ENCODE results near the gene SULT4A1.

The SULT4A1 gene

GRCh38 chr22:43827003-43827735, 35.1 kb downstream of the SULT4A1 start:
- no peak for DNase-seq

- DNase-seq = peak; percentile 10
Measured at GRCh38 chr22:43826142-43827002, 35.9 kb downstream of the SULT4A1 start.

- DNase-seq = no peak
Measured at GRCh38 chr22:43825651-43826050, 36.7 kb downstream of the SULT4A1 start.

GRCh38 chr22:43824724-43825420, 37.4 kb downstream of the SULT4A1 start:
- DNase-seq = no peak

- DNase-seq = no peak
Measured at GRCh38 chr22:43823911-43824665, 38.2 kb downstream of the SULT4A1 start.

- DNase-seq = no peak
Measured at GRCh38 chr22:43823353-43823908, 38.9 kb downstream of the SULT4A1 start.

GRCh38 chr22:43821606-43822425, 40.5 kb downstream of the SULT4A1 start:
- no peak for DNase-seq

GRCh38 chr22:43820651-43821305, 41.5 kb downstream of the SULT4A1 start:
- no peak for DNase-seq

- DNase-seq = no peak
Measured at GRCh38 chr22:43819931-43820640, 42.2 kb downstream of the SULT4A1 start.

- DNase-seq = no peak
Measured at GRCh38 chr22:43819421-43819921, 42.8 kb downstream of the SULT4A1 start.

- no peak for DNase-seq
Measured at GRCh38 chr22:43818981-43819380, 43.3 kb downstream of the SULT4A1 start.

GRCh38 chr22:43817402-43817801, 44.9 kb downstream of the SULT4A1 start:
- no peak for DNase-seq

GRCh38 chr22:43814264-43814663, 48.0 kb downstream of the SULT4A1 start:
- no peak for DNase-seq

- DNase-seq = no peak
Measured at GRCh38 chr22:43812890-43813289, 49.4 kb downstream of the SULT4A1 start.

- DNase-seq = peak; percentile 85
Measured at GRCh38 chr22:43812149-43812842, 50.0 kb downstream of the SULT4A1 start, which contains the start of gene EFCAB6. Gene EFCAB6 (minus strand): TSS chr22:43812305. CDS start chr22:43782318, 29,987 bp downstream.

- DNase-seq = no peak
Measured at GRCh38 chr22:43811777-43812148, 50.5 kb downstream of the SULT4A1 start.

- no peak for DNase-seq
Measured at GRCh38 chr22:43802897-43803495, 59.3 kb downstream of the SULT4A1 start.

- no peak for DNase-seq
Measured at GRCh38 chr22:43800970-43801369, 61.3 kb downstream of the SULT4A1 start.

- peak; percentile 74 for DNase-seq
Measured at GRCh38 chr22:43798492-43798891, 63.8 kb downstream of the SULT4A1 start.

Measured in MV-4-11 (cell line).